Hematopoietic multipotent progenitor cell treated with erythropoietin and hydrocortisone succinate and interleukin-3 and kit ligand, for 6 days (in vitro differentiated cells): ENCODE data around the gene ADGRA3.

Source experiments
- DNase-seq: peaks from one replicate; pipeline ENCODE4 v3.0.0-alpha.2; 2015

ADGRA3 gene

GRCh38 chr4:22345055-22345454 is 170.8 kb downstream of the ADGRA3 start:
- no peak for DNase-seq

- no peak for DNase-seq
Measured at GRCh38 chr4:22343606-22344005, 172.3 kb downstream of the ADGRA3 start.

DNA sequence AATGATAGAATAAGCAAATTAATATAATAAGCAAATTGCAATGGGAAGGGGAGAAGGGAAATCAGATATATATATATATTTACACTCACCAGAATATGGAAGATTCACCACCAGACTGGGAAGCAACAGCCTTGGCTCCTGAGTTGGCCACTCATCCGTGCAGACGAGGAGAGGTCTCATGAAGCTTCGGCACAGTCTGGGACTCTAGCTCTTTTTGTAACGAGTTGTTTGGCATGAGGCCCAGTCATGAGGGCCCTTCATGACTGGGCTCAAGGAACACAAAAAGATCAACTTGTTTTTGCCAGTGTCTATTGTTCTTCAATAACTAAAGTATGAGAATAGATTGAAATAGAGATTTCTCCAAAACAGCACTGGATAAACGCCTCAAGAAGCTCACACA is 176.4 kb downstream of the ADGRA3 start:
- no peak for DNase-seq

DNA sequence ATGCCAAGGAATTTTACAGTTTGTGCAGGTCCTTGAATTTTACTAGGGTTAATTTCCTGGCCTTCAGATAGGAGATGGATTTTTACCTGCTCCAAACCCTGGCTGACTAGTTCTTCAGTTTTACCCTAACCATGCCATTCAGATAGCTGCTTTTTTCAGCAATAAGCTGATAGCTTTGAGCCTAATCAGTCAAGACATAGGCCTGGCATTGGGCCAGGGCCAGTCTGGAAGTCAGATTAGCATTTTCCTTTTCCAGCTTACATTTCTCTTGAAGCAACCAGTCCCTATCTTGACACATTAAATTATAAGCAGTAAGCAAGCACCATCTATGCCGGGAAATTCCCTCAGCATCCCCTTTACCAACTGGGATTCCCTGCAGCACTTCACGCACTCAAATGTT is 177.1 kb downstream of the ADGRA3 start:
- DNase-seq, result peak; percentile 14
